ENCODE measurements around the gene RDH16.

- TF ChIP-seq POLR2A (IDR thresholded peaks at IDR 0.05; ENCODE audit: borderline replicate concordance, extremely low read depth, insufficient read depth, insufficient read length) (no peak), TCF7L2 (IDR thresholded peaks at IDR 0.05; ENCODE audit: borderline replicate concordance, extremely low read depth, insufficient read depth, insufficient read length) (no peak), CTCF (IDR thresholded peaks at IDR 0.05 in 2 of 3, conservative IDR thresholded peaks at IDR 0.05 in 1 of 3; ENCODE audit: borderline replicate concordance in 1 of 3, insufficient read depth in 1 of 3, low read depth in 2 of 3, low read length in 2 of 3) (no peak), REST (IDR thresholded peaks at IDR 0.05; ENCODE audit: low read depth) (no peak)
These were observed 42.7 kb downstream of the RDH16 start for GRCh38 chr12:56914724-56915123.
